HepG2 (cell line): Measurements from ENCODE around the gene NEDD4L. TPM values are rescaled to one million over a fixed set of nuclear protein-coding genes. Genes with fewer than 3 reads are reported as not detected.
A peak's percentile ranks its signal among the peaks of the same experiment; 100 is the strongest.

Experiments used
- ATAC-seq: fragments of 200-7000 bp; cut with Tn5 transposase; 3 replicates; pipeline ENCODE4 v1.9.1; 2020; ENCODE audit warnings: mild to moderate bottlenecking, moderate library complexity
- BruUV-seq: library from RNA; stranded (reverse); fragments of 400-500 nt; replicated peaks from 2 replicates; lab custom pipeline; 2021; lab: Mats Ljungman, UMichigan
- CTCF ChIA-PET: fragments of 300-600 bp; formaldehyde crosslinking; extraction: SDS; loops from one replicate; lab custom pipeline; 2021; ENCODE audit warnings: low total read pairs, inconsistent platforms, low intra/inter-chr PET ratio; lab: Yijun Ruan, JAX
- POLR2A ChIA-PET: fragments of 350-600 bp; sonication (Branson Sonifier 250); formaldehyde crosslinking; loops from one replicate; lab custom pipeline; 2020; ENCODE audit warnings: antibody characterized with exemption, inconsistent platforms; lab: Yijun Ruan, JAX
- DNase-seq: peaks from one replicate; pipeline ENCODE4 v3.0.0-alpha.2; 2015; ENCODE audit warnings: low spot score
- FAIRE-seq: peaks from 3 replicates; lab custom pipeline; 2011; peaks lifted over from hg19 to GRCh38; lab: Jason Lieb, UNC
- H2AFZ ChIP-seq: one replicate; pipeline ENCODE4 v1.6.1; 2011; ENCODE audit warnings: low read length, inconsistent platforms
- H3K27ac ChIP-seq: fragments of 300-600 bp; 3 replicates; pipeline ENCODE4 v1.8.0; 2011; ENCODE audit warnings: mixed run types, mild to moderate bottlenecking, mixed read lengths, low read length, inconsistent platforms; ENCODE audit not compliant: insufficient read depth; ENCODE audit errors: extremely low read length
- H3K27me3 ChIP-seq, 2 experiments: fragments of 200-600 bp in 1 of 2; 2 replicates in 1 of 2; 3 replicates in 1 of 2; pipeline versions ENCODE4 v1.6.0 to v1.8.0; 2011; ENCODE audit warnings: low read length in 2 of 2, mild to moderate bottlenecking in 2 of 2, moderate library complexity in 2 of 2, inconsistent platforms in 1 of 2; ENCODE audit not compliant: insufficient read depth in 2 of 2, control insufficient read depth in 1 of 2
- H3K36me3 ChIP-seq, 2 experiments: fragments of 200-600 bp in 1 of 2; replicated peaks in 1 of 2; 2 replicates in 1 of 2; 3 replicates in 1 of 2; pipeline versions ENCODE4 v1.5.1 to v1.8.0; 2011; ENCODE audit warnings: low read length in 2 of 2, inconsistent platforms in 1 of 2; ENCODE audit not compliant: insufficient read depth in 2 of 2, control insufficient read depth in 1 of 2
- H3K4me1 ChIP-seq: 2 replicates; pipeline ENCODE4 v1.5.1; 2012; ENCODE audit warnings: low read length, inconsistent platforms; ENCODE audit not compliant: insufficient read depth
- H3K4me2 ChIP-seq: 2 replicates; pipeline ENCODE4 v1.6.0; 2011; ENCODE audit warnings: low read depth, low read length, inconsistent platforms
- H3K4me3 ChIP-seq, 3 experiments: fragments of 200-600 bp in 1 of 3; sonication (generic), shearing (Covaris generic) in 1 of 3; replicated peaks in 1 of 3; 2 replicates each; pipeline ENCODE4 v1.5.1; 2011 to 2016; ENCODE audit warnings: low read length in 3 of 3, inconsistent platforms in 2 of 3, low read depth in 2 of 3, mild to moderate bottlenecking in 2 of 3, control low read depth in 1 of 3, mixed read lengths in 1 of 3; ENCODE audit not compliant: insufficient read depth in 1 of 3
- H3K79me2 ChIP-seq: one replicate; pipeline ENCODE4 v1.6.1; 2011; ENCODE audit warnings: low read length, inconsistent platforms; ENCODE audit not compliant: insufficient read depth
- H3K9ac ChIP-seq: 2 replicates; pipeline ENCODE4 v1.6.0; 2011; ENCODE audit warnings: mild to moderate bottlenecking, low read depth, low read length, inconsistent platforms; ENCODE audit not compliant: insufficient read depth
- H3K9me3 ChIP-seq: 2 replicates; pipeline ENCODE4 v1.5.1; 2012; ENCODE audit warnings: mild to moderate bottlenecking, low read length
- H4K20me1 ChIP-seq: 2 replicates; pipeline ENCODE4 v1.6.0; 2011; ENCODE audit warnings: inconsistent platforms, mild to moderate bottlenecking, low read length, moderate library complexity; ENCODE audit not compliant: insufficient read depth
- CEBPZ ChIP-seq: IDR thresholded peaks from 2 replicates; pipeline ENCODE4 v1.6.1; 2012; ENCODE audit warnings: low read length, improper control_type of control experiment
- FLYWCH1 ChIP-seq: sonication (generic); formaldehyde crosslinking; IDR thresholded peaks from 2 replicates; pipeline ENCODE4 v1.8.1; 2023; ENCODE audit warnings: mild to moderate bottlenecking, missing genetic modification reagents
- FOSL2 ChIP-seq: sonication (generic); formaldehyde crosslinking; IDR thresholded peaks from 2 replicates; pipeline ENCODE4 v1.4.0; 2020; ENCODE audit warnings: missing genetic modification reagents
- HDAC1 ChIP-seq: sonication (generic); formaldehyde crosslinking; IDR thresholded peaks from 2 replicates; pipeline ENCODE4 v1.5.1; 2020; ENCODE audit warnings: mild to moderate bottlenecking, missing genetic modification reagents
- HOXA9 ChIP-seq: sonication (generic); formaldehyde crosslinking; IDR thresholded peaks from 2 replicates; pipeline ENCODE4 v1.8.1; 2022; ENCODE audit warnings: missing genetic modification reagents, mild to moderate bottlenecking, moderate library complexity, borderline replicate concordance
- JUNB ChIP-seq: sonication (generic); formaldehyde crosslinking; IDR thresholded peaks from 2 replicates; pipeline ENCODE4 v1.8.0; 2022; ENCODE audit warnings: missing genetic modification reagents, mild to moderate bottlenecking, borderline replicate concordance
- NR1H2 ChIP-seq: sonication (generic); formaldehyde crosslinking; IDR thresholded peaks from 2 replicates; pipeline ENCODE4 v1.8.1; 2022; ENCODE audit warnings: low read depth, missing genetic modification reagents, borderline replicate concordance
- PHF8 ChIP-seq: sonication (generic); formaldehyde crosslinking; IDR thresholded peaks from 2 replicates; pipeline ENCODE4 v1.5.0; 2020; ENCODE audit warnings: missing genetic modification reagents
- PLRG1 ChIP-seq: fragments of 450-650 bp; conservative IDR thresholded peaks from 2 replicates; pipeline ENCODE4 v1.6.1; 2016
- POLR2A ChIP-seq, 2 experiments: IDR thresholded peaks; 2 replicates each; pipeline ENCODE4 v1.6.1; 2011; ENCODE audit warnings: low read depth in 2 of 2, low read length in 2 of 2, mild to moderate bottlenecking in 1 of 2, moderate library complexity in 1 of 2; ENCODE audit not compliant: insufficient read depth in 1 of 2
- RBAK ChIP-seq: sonication (generic); formaldehyde crosslinking; IDR thresholded peaks from 2 replicates; pipeline ENCODE4 v1.5.1; 2020; ENCODE audit warnings: mild to moderate bottlenecking, missing genetic modification reagents
- SNAPC2 ChIP-seq: sonication (generic); formaldehyde crosslinking; IDR thresholded peaks from 2 replicates; pipeline ENCODE4 v1.8.1; 2022; ENCODE audit warnings: mild to moderate bottlenecking, missing genetic modification reagents
- SSRP1 ChIP-seq: IDR thresholded peaks from 2 replicates; pipeline ENCODE4 v1.6.1; 2016; ENCODE audit warnings: control low read depth
- TEAD3 ChIP-seq: optimal IDR thresholded peaks from 2 replicates; pipeline ENCODE3; 2016; ENCODE audit warnings: borderline replicate concordance
- ZFP37 ChIP-seq: sonication (generic); formaldehyde crosslinking; IDR thresholded peaks from 2 replicates; pipeline ENCODE4 v1.4.0; 2020; ENCODE audit warnings: missing genetic modification reagents, borderline replicate concordance
- ZIK1 ChIP-seq: sonication (generic); formaldehyde crosslinking; IDR thresholded peaks from 2 replicates; pipeline ENCODE4 v1.5.0; 2020; ENCODE audit warnings: mild to moderate bottlenecking, low read depth, missing genetic modification reagents, borderline replicate concordance
- ZKSCAN1 ChIP-seq: fragments of 150-350 bp; IDR thresholded peaks from 2 replicates; pipeline ENCODE4 v1.6.1; 2014; ENCODE audit warnings: low read length
- ZMYM2 ChIP-seq: sonication (generic); formaldehyde crosslinking; IDR thresholded peaks from 2 replicates; pipeline ENCODE4 v1.8.0; 2022; ENCODE audit warnings: mild to moderate bottlenecking, missing genetic modification reagents
- ZNF276 ChIP-seq: sonication (generic); formaldehyde crosslinking; IDR thresholded peaks from 2 replicates; pipeline ENCODE4 v1.4.0; 2020; ENCODE audit warnings: mild to moderate bottlenecking, low read depth, missing genetic modification reagents
- ZNF503 ChIP-seq: sonication (generic); formaldehyde crosslinking; IDR thresholded peaks from 2 replicates; pipeline ENCODE4 v1.4.0; 2020; ENCODE audit warnings: missing genetic modification reagents
- WGBS: methylation state at CpG from one replicate; pipeline ENCODE4 v1.1.6; 2017; ENCODE audit warnings: low lambda C conversion rate; 5-methylcytosine and 5-hydroxymethylcytosine counted together
- in situ Hi-C: cut with HindIII; loops from 2 replicates; pipeline ENCODE4 v1.10.0; 2017; ENCODE audit warnings: low pct_unique_long_range_greater_than_20kb; ENCODE audit not compliant: extremely low pct_ligation_motif_present
- intact Hi-C: fragments of 100-400 bp; cut with micrococcal nuclease; formaldehyde crosslinking; loops from one replicate; pipeline ENCODE4 v1.10.0; 2022; ENCODE audit not compliant: unreplicated experiment
- polyA plus RNA-seq, 8 experiments: library from polyadenylated mRNA; depleted of rRNA in 3 of 8; stranded (reverse) in 7 of 8; unstranded in 1 of 8; fragments of >200 nt; fragmentation: Illumina TruSeq in 4 of 8; extraction: Trizol in 4 of 8; gene quantifications; 2 replicates each; pipeline versions ENCODE4 v1.2.1 to v1.2.3, GENCODE V29; 2011 to 2016; ENCODE audit warnings: low read depth in 4 of 8, missing spikeins in 1 of 8, mixed read lengths in 1 of 8; ENCODE audit not compliant: insufficient read depth in 1 of 8
- total RNA-seq, 5 experiments: library from RNA; depleted of rRNA; stranded (reverse); fragments of >200 nt; fragmentation: Illumina TruSeq; extraction: Trizol; gene quantifications; 2 replicates each; pipeline ENCODE4 v1.2.3, GENCODE V29; 2016; ENCODE audit warnings: low read depth in 1 of 5

NEDD4L gene
- total and polyA plus RNA-seq, 2 of the 13 experiments (the other 11 are each of a cell fraction or from before 2014, with no cell fraction given) = 168 to 390 TPM

GRCh38 chr18:58314284-58314683, 270.3 kb downstream of the NEDD4L start:
- BruUV-seq = no TSS peak
- no peak overlapping the region for H3K9ac ChIP-seq
- ChIA-PET CTCF (no interaction called here), POLR2A (interaction anchor here (1.1 to 2.7 kb wide), 3 partner anchors 27 to 100 kb away, joined by 5 to 13 read pairs (median 8); no protein-coding TSS in a partner anchor)
- no peaks in the 10 kb centered on the region; a peak in 1 of 5 replicates for H3K27me3 ChIP-seq
- FAIRE-seq = no peak
- peaks cover 39% of the 10 kb centered on the region for H3K79me2 ChIP-seq
- peak overlapping the region; percentile 78 for H3K27ac ChIP-seq
- peaks cover 83% of the 10 kb centered on the region for H3K4me1 ChIP-seq
- in situ Hi-C loops = no loop called here
- WGBS = 55% methylated on average over 7 of the region's 7 CpGs
- no peaks in the 10 kb centered on the region for H3K9me3 ChIP-seq
- H2AFZ ChIP-seq = no peak overlapping the region
- peak; percentile 39; the same call in 2 of the 3 replicates for ATAC-seq
- no peaks in the 10 kb centered on the region; the same call in 1 of the 2 replicates for H4K20me1 ChIP-seq
- H3K4me3 ChIP-seq = no peak overlapping the region
- H3K4me2 ChIP-seq = peak overlapping the region; percentile 27; the same call in 1 of the 2 replicates
- intact Hi-C loops = loop anchor here (2.0 to 10.0 kb wide), 3 partner anchors 27 to 429 kb away; no protein-coding TSS in a partner anchor
- peaks cover 8 to 21% of the 10 kb centered on the region in 2 experiments; a peak in 4 of 5 replicates for H3K36me3 ChIP-seq
- DNase-seq = peak; percentile 65
- TF ChIP-seq RBAK (no peak), NR1H2 (CRISPR knock-in tag) (no peak), PHF8 (CRISPR knock-in tag) (no peak), ZIK1 (CRISPR knock-in tag) (no peak), CEBPZ (no peak), FOSL2 (CRISPR knock-in tag) (peak; percentile 88), POLR2A (IDR thresholded peaks at IDR 0.05; ENCODE audit: insufficient read depth in 1 of 2, low read depth in 2 of 2, low read length in 2 of 2) (no peak), JUNB (CRISPR knock-in tag) (0 out of 2 replicates have a peak, but pooled peaks have one; percentile 20), SSRP1 (CRISPR knock-in tag) (no peak), SNAPC2 (CRISPR knock-in tag) (no peak), HDAC1 (CRISPR knock-in tag) (no peak), TEAD3 (CRISPR knock-in tag) (peak; percentile 21), HOXA9 (CRISPR knock-in tag) (no peak), ZMYM2 (CRISPR knock-in tag) (no peak), PLRG1 (no peak), ZNF276 (CRISPR knock-in tag) (no peak), ZFP37 (no peak), ZKSCAN1 (no peak), FLYWCH1 (CRISPR knock-in tag) (no peak), ZNF503 (no peak)
